HEK293 (cell line): Measurements from ENCODE around the gene ZNF646.

Source experiments
- IKZF3 ChIP-seq: fragments of 450-650 bp; IDR thresholded peaks from 2 replicates; pipeline ENCODE4 v1.5.0; 2018; ENCODE audit warnings: missing biosample characterization, mild to moderate bottlenecking, missing genetic modification characterization, moderate library complexity
- OSR2 ChIP-seq: fragments of 450-650 bp; formaldehyde crosslinking; IDR thresholded peaks from 2 replicates; pipeline ENCODE4 v1.5.1; 2016; ENCODE audit warnings: missing biosample characterization, missing genetic modification characterization
- PRDM4 ChIP-seq: fragments of 450-650 bp; formaldehyde crosslinking; IDR thresholded peaks from 2 replicates; pipeline ENCODE4 v1.5.1; 2017; ENCODE audit warnings: missing biosample characterization, missing genetic modification characterization
- YY2 ChIP-seq: fragments of 450-650 bp; formaldehyde crosslinking; IDR thresholded peaks from 2 replicates; pipeline ENCODE4 v1.5.1; 2016; ENCODE audit warnings: missing biosample characterization, missing genetic modification characterization
- ZBTB7A ChIP-seq: fragments of 450-650 bp; formaldehyde crosslinking; IDR thresholded peaks from 2 replicates; pipeline ENCODE4 v1.5.1; 2016; ENCODE audit warnings: low read depth, missing biosample characterization, missing genetic modification characterization
- ZBTB8A ChIP-seq: fragments of 450-650 bp; formaldehyde crosslinking; IDR thresholded peaks from 2 replicates; pipeline ENCODE4 v1.5.1; 2016; ENCODE audit warnings: missing biosample characterization, missing genetic modification characterization
- ZFHX2 ChIP-seq: fragments of 450-650 bp; formaldehyde crosslinking; conservative IDR thresholded peaks from 2 replicates; pipeline ENCODE4 v1.5.1; 2016; ENCODE audit warnings: missing biosample characterization, missing genetic modification characterization
- ZIC2 ChIP-seq: fragments of 450-650 bp; formaldehyde crosslinking; IDR thresholded peaks from 2 replicates; pipeline ENCODE4 v1.5.1; 2016; ENCODE audit warnings: missing biosample characterization, missing genetic modification characterization
- ZNF121 ChIP-seq: fragments of 450-650 bp; formaldehyde crosslinking; IDR thresholded peaks from 2 replicates; pipeline ENCODE4 v1.5.1; 2016; ENCODE audit warnings: missing biosample characterization, missing genetic modification characterization
- ZNF221 ChIP-seq: fragments of 450-650 bp; formaldehyde crosslinking; IDR thresholded peaks from 2 replicates; pipeline ENCODE4 v1.5.1; 2017; ENCODE audit warnings: missing biosample characterization, missing genetic modification characterization, borderline replicate concordance
- ZNF266 ChIP-seq: fragments of 450-650 bp; formaldehyde crosslinking; IDR thresholded peaks from 2 replicates; pipeline ENCODE4 v1.5.1; 2016; ENCODE audit warnings: missing biosample characterization, missing genetic modification characterization, low read depth
- ZNF76 ChIP-seq: fragments of 450-650 bp; formaldehyde crosslinking; IDR thresholded peaks from 2 replicates; pipeline ENCODE4; 2016; ENCODE audit warnings: low read depth, missing biosample characterization, missing genetic modification characterization, borderline replicate concordance
- ZNF777 ChIP-seq: fragments of 450-650 bp; formaldehyde crosslinking; IDR thresholded peaks from 2 replicates; pipeline ENCODE4 v1.5.1; 2017; ENCODE audit warnings: missing biosample characterization, missing genetic modification characterization, borderline replicate concordance
- ZSCAN30 ChIP-seq: fragments of 450-650 bp; IDR thresholded peaks from 2 replicates; pipeline ENCODE4 v1.5.1; 2018; ENCODE audit warnings: missing biosample characterization, mild to moderate bottlenecking, missing genetic modification characterization, moderate library complexity
- ZSCAN4 ChIP-seq: fragments of 450-650 bp; formaldehyde crosslinking; IDR thresholded peaks from 2 replicates; pipeline ENCODE4 v1.5.1; 2017; ENCODE audit warnings: missing biosample characterization, missing genetic modification characterization
- TF ChIP-seq, protein P1 (sequence below): fragments of 450-650 bp; formaldehyde crosslinking; IDR thresholded peaks from 2 replicates; pipeline ENCODE4 v1.5.1; 2016; ENCODE audit warnings: missing biosample characterization, missing genetic modification characterization
- TF ChIP-seq, protein P2 (sequence below): fragments of 450-650 bp; formaldehyde crosslinking; IDR thresholded peaks from 2 replicates; pipeline ENCODE4 v1.5.1; 2016; ENCODE audit warnings: missing biosample characterization, missing genetic modification characterization
- TF ChIP-seq, protein P3 (sequence below): fragments of 450-650 bp; formaldehyde crosslinking; optimal IDR thresholded peaks from 2 replicates; pipeline ENCODE3; 2016; ENCODE audit warnings: missing biosample characterization, mild to moderate bottlenecking, missing genetic modification characterization
- TF ChIP-seq, protein P4 (sequence below): fragments of 450-650 bp; formaldehyde crosslinking; IDR thresholded peaks from 2 replicates; pipeline ENCODE4 v1.5.1; 2016; ENCODE audit warnings: missing biosample characterization, missing genetic modification characterization
- TF ChIP-seq, protein P5 (sequence below): sonication (generic); formaldehyde crosslinking; IDR thresholded peaks from 2 replicates; pipeline ENCODE4 v1.8.1; 2022; ENCODE audit warnings: mild to moderate bottlenecking, moderate library complexity, missing genetic modification reagents
- TF ChIP-seq, protein P6 (sequence below): fragments of 450-650 bp; formaldehyde crosslinking; IDR thresholded peaks from 2 replicates; pipeline ENCODE4 v1.5.1; 2017; ENCODE audit warnings: missing biosample characterization, missing genetic modification characterization

ZNF646 gene

DNA sequence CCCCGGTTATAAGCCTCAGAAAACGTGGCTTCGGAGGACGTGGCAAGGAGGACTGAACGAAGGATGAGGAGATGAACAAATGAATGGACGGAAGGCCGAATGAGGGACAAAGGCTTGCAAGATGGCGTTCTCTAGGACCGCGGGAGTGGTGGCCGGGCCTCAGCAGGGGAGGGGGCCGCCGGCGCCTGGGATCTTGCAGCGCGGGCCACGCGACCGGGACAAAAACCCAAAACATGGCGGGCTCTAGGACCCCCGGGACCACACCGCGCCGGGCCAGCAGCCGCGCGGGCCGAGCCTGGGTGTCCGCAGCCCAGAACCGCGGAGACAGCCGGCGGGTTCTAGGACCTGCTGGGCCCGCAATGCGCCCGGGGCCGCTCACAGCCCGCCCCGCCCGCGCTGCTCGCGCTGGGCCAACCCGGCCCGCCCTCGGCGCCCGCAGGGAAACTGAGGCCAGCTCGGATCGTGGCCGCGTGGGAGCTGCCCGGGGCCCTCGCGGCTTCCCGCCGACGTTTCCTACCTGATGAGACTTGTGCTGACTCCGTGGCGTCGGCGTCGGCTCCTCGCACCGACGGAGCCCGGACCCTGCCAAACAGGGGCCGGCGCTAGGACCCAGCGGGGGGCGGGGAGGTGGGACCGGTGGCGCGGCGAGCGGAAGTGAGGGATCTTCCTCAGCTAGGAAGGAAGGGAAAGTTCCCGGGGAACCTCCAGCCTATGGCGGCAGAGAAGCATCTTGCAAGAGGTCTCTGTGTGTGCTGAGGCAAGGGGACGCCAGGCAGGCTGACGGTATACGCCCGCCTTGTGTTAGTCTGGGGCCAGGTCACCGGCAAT, 866 bp upstream of the ZNF646 start (continued):
- TF ChIP-seq ZSCAN30 (tag by site-specific recombination) (peak; percentile 87), IKZF3 (tag by site-specific recombination) (peak; percentile 99), PRDM4 (tag by site-specific recombination) (peak; percentile 76), ZBTB8A (tag by site-specific recombination) (peak; percentile 82), ZNF76 (tag by site-specific recombination) (peak; percentile 63), ZNF777 (tag by site-specific recombination) (peak; percentile 27; the same call in 1 of the 2 replicates), ZBTB7A (peak; percentile 61), ZNF121 (peak; percentile 100), YY2 (tag by site-specific recombination) (peak; percentile 78), ZFHX2 (tag by site-specific recombination) (peak; percentile 34; the same call in 1 of the 2 replicates), ZSCAN4 (tag by site-specific recombination) (no peak), ZNF221 (tag by site-specific recombination) (peak; percentile 9; the same call in 1 of the 2 replicates), OSR2 (tag by site-specific recombination) (0 out of 2 replicates have a peak, but pooled peaks have one; percentile 15), ZIC2 (peak; percentile 86), ZNF266 (no peak)
- TF ChIP-seq, protein P1, sequence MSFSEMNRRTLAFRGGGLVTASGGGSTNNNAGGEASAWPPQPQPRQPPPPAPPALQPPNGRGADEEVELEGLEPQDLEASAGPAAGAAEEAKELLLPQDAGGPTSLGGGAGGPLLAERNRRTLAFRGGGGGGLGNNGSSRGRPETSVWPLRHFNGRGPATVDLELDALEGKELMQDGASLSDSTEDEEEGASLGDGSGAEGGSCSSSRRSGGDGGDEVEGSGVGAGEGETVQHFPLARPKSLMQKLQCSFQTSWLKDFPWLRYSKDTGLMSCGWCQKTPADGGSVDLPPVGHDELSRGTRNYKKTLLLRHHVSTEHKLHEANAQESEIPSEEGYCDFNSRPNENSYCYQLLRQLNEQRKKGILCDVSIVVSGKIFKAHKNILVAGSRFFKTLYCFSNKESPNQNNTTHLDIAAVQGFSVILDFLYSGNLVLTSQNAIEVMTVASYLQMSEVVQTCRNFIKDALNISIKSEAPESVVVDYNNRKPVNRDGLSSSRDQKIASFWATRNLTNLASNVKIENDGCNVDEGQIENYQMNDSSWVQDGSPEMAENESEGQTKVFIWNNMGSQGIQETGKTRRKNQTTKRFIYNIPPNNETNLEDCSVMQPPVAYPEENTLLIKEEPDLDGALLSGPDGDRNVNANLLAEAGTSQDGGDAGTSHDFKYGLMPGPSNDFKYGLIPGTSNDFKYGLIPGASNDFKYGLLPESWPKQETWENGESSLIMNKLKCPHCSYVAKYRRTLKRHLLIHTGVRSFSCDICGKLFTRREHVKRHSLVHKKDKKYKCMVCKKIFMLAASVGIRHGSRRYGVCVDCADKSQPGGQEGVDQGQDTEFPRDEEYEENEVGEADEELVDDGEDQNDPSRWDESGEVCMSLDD (tag by site-specific recombination), result no peak
- TF ChIP-seq, protein P2, sequence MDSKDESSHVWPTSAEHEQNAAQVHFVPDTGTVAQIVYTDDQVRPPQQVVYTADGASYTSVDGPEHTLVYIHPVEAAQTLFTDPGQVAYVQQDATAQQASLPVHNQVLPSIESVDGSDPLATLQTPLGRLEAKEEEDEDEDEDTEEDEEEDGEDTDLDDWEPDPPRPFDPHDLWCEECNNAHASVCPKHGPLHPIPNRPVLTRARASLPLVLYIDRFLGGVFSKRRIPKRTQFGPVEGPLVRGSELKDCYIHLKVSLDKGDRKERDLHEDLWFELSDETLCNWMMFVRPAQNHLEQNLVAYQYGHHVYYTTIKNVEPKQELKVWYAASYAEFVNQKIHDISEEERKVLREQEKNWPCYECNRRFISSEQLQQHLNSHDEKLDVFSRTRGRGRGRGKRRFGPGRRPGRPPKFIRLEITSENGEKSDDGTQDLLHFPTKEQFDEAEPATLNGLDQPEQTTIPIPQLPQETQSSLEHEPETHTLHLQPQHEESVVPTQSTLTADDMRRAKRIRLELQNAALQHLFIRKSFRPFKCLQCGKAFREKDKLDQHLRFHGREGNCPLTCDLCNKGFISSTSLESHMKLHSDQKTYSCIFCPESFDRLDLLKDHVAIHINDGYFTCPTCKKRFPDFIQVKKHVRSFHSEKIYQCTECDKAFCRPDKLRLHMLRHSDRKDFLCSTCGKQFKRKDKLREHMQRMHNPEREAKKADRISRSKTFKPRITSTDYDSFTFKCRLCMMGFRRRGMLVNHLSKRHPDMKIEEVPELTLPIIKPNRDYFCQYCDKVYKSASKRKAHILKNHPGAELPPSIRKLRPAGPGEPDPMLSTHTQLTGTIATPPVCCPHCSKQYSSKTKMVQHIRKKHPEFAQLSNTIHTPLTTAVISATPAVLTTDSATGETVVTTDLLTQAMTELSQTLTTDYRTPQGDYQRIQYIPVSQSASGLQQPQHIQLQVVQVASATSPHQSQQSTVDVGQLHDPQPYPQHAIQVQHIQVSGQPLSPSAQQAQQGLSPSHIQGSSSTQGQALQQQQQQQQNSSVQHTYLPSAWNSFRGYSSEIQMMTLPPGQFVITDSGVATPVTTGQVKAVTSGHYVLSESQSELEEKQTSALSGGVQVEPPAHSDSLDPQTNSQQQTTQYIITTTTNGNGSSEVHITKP (tag by site-specific recombination), result peak; percentile 84
- TF ChIP-seq, protein P3, sequence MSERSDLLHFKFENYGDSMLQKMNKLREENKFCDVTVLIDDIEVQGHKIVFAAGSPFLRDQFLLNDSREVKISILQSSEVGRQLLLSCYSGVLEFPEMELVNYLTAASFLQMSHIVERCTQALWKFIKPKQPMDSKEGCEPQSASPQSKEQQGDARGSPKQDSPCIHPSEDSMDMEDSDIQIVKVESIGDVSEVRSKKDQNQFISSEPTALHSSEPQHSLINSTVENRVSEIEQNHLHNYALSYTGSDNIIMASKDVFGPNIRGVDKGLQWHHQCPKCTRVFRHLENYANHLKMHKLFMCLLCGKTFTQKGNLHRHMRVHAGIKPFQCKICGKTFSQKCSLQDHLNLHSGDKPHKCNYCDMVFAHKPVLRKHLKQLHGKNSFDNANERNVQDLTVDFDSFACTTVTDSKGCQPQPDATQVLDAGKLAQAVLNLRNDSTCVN (tag by site-specific recombination), result peak; percentile 90
- TF ChIP-seq, protein P4, sequence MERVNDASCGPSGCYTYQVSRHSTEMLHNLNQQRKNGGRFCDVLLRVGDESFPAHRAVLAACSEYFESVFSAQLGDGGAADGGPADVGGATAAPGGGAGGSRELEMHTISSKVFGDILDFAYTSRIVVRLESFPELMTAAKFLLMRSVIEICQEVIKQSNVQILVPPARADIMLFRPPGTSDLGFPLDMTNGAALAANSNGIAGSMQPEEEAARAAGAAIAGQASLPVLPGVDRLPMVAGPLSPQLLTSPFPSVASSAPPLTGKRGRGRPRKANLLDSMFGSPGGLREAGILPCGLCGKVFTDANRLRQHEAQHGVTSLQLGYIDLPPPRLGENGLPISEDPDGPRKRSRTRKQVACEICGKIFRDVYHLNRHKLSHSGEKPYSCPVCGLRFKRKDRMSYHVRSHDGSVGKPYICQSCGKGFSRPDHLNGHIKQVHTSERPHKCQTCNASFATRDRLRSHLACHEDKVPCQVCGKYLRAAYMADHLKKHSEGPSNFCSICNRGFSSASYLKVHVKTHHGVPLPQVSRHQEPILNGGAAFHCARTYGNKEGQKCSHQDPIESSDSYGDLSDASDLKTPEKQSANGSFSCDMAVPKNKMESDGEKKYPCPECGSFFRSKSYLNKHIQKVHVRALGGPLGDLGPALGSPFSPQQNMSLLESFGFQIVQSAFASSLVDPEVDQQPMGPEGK, result peak; percentile 81
- TF ChIP-seq, protein P5, sequence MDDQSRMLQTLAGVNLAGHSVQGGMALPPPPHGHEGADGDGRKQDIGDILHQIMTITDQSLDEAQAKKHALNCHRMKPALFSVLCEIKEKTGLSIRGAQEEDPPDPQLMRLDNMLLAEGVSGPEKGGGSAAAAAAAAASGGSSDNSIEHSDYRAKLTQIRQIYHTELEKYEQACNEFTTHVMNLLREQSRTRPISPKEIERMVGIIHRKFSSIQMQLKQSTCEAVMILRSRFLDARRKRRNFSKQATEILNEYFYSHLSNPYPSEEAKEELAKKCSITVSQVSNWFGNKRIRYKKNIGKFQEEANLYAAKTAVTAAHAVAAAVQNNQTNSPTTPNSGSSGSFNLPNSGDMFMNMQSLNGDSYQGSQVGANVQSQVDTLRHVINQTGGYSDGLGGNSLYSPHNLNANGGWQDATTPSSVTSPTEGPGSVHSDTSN (CRISPR knock-in tag), result no peak
- TF ChIP-seq, protein P6, sequence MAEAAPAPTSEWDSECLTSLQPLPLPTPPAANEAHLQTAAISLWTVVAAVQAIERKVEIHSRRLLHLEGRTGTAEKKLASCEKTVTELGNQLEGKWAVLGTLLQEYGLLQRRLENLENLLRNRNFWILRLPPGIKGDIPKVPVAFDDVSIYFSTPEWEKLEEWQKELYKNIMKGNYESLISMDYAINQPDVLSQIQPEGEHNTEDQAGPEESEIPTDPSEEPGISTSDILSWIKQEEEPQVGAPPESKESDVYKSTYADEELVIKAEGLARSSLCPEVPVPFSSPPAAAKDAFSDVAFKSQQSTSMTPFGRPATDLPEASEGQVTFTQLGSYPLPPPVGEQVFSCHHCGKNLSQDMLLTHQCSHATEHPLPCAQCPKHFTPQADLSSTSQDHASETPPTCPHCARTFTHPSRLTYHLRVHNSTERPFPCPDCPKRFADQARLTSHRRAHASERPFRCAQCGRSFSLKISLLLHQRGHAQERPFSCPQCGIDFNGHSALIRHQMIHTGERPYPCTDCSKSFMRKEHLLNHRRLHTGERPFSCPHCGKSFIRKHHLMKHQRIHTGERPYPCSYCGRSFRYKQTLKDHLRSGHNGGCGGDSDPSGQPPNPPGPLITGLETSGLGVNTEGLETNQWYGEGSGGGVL (tag by site-specific recombination), result peak; percentile 56
